Stimulated activated CD8-positive, alpha-beta memory T cell treated with anti-CD3 and anti-CD28 coated beads, Interleukin-12 subunit alpha, Interleukin-12 subunit beta, amount 100 ng/mL, for 4 hours (primary cell): ENCODE measurements around the gene NCBP2.

Experiments used
- DNase-seq: peaks from one replicate; pipeline ENCODE4 v3.0.0-alpha.2; 2020; ENCODE audit warnings: low read depth

NCBP2 gene

GRCh38 chr3:196941729-196942225 is 551 bp downstream of the NCBP2 start:
- peak; percentile 45 for DNase-seq

DNA sequence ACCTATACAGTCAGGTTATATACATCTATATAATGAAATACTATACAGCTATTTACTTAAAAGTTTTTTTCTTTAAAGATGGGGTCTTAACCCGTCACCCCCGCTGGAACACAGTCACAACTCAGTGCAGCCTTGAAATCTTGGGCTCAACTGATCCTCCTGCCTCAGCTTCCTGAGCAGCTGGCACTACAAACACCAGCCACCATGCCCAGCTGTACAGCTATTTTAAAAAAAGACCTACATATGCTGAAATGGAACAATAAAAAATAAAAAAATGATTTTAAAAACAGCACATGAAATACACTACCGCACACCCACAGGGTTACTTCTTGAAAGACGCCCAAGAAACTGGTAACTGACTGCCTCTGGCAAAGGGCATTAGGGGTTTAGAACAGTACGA is 3.8 kb downstream of the NCBP2 start:
- no peak for DNase-seq

- DNase-seq, result no peak
Measured at GRCh38 chr3:196938124-196938523, 4.2 kb downstream of the NCBP2 start.

- DNase-seq, result no peak
Measured at GRCh38 chr3:196936288-196936687, 6.0 kb downstream of the NCBP2 start.

GRCh38 chr3:196932600-196932999 is 9.7 kb downstream of the NCBP2 start:
- no peak for DNase-seq

DNA sequence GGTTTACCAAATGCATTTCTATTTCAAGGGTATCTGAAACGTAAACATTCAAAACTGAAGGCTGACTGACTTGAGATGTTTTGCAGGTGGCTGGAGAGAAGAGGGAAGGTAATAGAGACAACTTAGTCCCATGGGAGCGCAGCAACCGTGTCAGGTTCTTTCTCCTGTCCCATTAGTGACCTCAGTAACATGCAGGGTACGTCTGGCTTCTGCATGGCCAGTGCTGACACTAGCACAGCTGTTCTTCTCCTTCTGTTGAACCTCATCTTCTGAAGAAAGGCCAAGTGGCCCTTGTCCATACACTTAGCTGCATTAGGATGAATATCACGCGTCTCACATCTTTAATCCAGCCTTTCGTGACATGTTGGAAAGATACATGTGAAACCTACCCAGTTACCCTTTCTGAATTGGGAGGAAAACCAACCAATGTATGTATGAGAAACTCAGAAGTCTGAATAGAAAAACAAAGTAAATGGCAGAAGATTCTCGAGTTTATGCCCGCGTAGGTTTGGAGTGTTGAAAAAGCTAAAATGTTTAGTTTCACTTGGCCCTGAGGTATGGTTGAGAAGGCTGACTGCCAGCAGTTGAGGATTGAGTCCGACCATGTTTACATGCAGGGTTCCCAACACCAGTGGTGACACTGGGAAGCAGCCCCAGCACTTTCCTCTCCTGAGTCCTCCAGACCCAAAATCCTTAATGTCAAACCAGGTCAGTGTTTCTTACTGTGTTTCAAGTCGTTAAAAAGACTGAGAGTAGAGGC is 10.3 kb downstream of the NCBP2 start:
- DNase-seq, result no peak

GRCh38 chr3:196931157-196931556 is 11.2 kb downstream of the NCBP2 start:
- DNase-seq, result no peak

GRCh38 chr3:196927571-196928453 is 14.5 kb downstream of the NCBP2 start:
- no peak for DNase-seq

DNA sequence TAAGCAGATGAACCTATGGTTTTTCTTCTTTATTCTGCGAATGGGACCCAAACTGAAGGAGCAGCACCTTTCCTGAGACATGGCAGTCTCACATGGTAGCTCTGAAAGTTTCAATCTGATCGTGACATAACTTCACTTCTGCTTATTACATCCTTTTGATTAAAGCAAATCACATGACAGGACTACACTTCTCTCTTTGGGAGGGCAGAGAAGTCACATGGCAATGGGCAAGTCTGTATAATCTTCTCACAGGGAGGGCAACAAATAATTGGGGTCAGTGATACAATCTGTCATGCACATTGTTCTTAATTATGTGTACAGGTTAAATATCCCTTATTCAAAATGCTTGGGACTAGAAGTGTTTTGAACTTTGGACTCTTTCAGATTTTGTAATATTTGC is 21.6 kb downstream of the NCBP2 start:
- no peak for DNase-seq

DNA sequence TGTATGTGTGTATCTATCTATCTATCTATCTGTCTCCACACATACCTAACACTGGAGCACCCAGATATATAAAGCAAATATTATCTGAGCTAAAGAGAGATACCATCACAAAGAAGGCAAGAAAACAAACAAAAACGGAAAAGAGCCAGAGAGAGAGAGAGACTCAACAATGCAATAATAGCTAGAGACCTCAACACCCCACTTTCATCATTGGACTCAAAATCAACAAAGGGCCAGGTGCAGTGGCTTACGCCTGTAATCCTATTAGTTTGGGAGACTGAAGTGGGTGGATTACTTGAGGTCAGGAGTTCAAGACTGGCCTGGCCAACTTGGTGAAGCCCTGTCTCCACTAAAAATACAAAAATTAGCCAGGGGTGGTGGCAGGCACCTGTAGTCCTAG is 23.4 kb downstream of the NCBP2 start:
- DNase-seq, result no peak

- DNase-seq, result no peak
Measured at GRCh38 chr3:196916995-196917394, 25.3 kb downstream of the NCBP2 start.

DNA sequence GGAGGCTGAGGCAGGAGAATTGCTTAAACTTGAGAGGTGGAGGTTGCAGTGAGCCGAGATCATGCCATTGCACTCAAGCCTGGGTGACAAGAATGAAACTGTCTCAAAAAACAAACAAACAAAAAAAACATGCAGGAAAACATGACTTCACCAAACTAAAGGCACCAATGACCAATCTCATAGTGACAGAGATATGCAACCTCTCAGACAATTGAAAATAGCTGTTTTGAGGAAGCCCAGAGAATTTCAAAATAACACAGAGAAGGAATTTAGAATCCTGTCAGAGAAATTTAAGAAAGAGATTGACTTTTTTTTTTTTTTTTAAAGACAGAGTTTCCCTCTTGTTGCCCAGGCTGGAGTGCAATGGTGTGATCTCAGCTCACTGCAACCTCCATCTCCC is 26.1 kb downstream of the NCBP2 start:
- no peak for DNase-seq

GRCh38 chr3:196915375-196915774 is 27.0 kb downstream of the NCBP2 start:
- no peak for DNase-seq

- no peak for DNase-seq
Measured at GRCh38 chr3:196914866-196915265, 27.5 kb downstream of the NCBP2 start.

DNA sequence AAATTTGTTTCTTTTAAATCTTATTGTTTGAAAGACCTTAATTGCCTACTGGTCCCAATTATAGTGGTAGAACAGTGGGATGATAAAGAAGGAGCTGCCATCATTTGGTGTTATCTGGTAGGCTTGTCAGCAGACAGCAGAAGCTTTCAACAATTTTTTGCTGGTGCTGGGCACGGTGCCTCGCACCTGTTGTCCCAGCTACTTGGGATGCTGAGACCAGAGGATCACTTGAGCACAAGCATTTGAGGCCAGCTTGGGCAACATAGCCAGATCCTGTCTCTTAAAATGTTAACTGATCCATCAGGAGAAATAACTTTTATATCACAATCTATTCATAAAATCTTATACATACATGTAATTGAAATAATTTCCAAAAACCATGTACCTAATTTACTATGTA is 38.6 kb downstream of the NCBP2 start:
- no peak for DNase-seq

DNA sequence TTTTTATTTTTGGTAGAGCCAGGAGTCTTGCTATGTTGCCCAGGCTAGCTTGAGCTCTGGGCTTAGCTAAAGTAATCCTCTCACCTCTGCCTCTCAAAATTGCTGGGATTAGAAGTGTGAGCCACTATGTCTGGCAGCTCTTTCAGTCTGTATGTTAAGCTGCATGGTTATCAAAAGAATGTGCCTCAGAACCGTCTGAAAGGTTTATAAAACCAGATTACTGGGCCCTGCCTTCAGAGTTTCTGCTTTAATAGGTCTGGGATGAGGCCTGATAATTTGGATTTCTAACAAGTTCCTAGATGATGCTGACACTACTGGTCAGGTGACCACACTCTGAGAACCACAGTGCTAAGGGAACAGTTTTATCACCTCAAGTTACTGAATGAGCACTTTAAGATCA is 40.0 kb downstream of the NCBP2 start:
- DNase-seq, result no peak

DNA sequence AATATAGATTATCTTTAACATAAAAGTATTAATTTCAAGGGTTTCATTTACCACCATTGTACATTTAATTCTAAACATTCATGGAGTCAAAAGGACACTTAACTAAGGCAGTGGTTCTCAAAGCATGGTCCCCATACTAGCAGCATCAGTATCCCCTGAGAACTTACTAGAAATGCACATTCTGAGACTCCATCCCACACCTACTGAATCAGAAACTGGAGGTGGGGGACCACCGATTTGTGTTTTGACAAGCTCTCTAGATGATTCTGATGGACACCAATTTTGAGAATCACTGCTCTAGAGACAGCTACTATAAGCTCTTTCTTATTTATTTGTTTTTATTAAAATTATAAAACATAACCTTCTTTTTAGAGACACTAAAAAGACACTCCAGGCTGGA is 40.6 kb downstream of the NCBP2 start:
- no peak for DNase-seq

- no peak for DNase-seq
Measured at GRCh38 chr3:196896229-196896628, 46.1 kb downstream of the NCBP2 start.

DNA sequence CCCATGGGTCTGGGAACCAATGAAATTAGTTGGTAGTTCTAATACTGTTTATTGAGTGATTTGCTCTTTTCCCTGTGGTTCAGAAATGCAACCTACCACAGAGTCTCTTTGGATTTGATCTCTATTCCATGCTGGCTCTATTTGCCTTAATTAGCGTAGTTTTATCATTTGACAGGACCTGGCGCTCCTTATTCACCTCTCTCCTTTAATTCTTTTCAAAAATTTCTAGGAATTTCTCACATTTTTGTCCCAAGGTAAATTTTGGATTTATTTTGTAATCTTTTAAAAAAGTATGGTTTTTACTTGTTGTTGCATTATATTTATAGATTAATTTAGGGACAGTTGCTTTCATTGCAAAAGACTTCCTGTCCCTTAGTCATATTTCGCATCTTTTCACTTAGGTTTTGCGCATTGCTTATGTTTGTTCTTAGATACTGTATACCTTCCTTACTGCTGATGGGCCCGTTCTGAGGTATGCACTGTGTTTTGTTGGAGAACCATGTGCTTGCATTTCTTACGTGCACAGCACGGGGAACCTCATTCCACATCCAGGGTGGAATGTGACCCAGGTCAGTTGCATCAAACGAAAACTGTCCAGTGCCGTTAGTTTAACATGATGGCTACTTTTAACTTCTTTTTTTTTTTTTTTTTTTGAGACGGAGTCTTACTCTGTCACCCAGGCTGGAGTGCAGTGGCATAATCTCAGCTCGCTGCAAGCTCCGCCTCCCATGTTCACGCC is 47.6 kb downstream of the NCBP2 start:
- no peak for DNase-seq

GRCh38 chr3:196889844-196890708 is 52.3 kb downstream of the NCBP2 start:
- DNase-seq, result no peak

DNA sequence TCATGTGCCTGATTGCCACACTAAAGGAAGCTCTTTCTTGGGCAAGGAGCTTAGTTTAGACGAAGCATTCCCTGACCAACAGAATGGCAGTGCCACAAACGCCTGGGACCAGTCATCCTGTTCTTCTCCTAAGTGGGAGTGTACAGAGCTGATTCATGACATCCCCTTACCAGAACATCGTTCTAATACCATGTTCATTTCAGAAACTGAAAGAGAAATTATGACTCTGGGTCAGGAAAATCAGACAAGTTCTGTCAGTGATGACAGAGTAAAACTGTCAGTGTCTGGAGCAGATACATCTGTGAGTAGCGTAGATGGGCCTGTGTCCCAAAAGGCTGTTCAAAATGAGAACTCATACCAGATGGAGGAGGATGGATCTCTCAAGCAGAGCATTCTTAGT is 56.2 kb downstream of the NCBP2 start:
- DNase-seq, result no peak
